ENCODE data around the gene CD300LG. TPM values are rescaled to one million over a fixed set of nuclear protein-coding genes. Genes with fewer than 3 reads are reported as not detected.
"Not testable (repeated sequence)": the region's sequence is repeated elsewhere in the genome, so short reads cannot be mapped to it uniquely, and the experiment has no call there.

CD300LG gene
- total RNA-seq, 1 experiment from 2014 or later = not detected

DNA sequence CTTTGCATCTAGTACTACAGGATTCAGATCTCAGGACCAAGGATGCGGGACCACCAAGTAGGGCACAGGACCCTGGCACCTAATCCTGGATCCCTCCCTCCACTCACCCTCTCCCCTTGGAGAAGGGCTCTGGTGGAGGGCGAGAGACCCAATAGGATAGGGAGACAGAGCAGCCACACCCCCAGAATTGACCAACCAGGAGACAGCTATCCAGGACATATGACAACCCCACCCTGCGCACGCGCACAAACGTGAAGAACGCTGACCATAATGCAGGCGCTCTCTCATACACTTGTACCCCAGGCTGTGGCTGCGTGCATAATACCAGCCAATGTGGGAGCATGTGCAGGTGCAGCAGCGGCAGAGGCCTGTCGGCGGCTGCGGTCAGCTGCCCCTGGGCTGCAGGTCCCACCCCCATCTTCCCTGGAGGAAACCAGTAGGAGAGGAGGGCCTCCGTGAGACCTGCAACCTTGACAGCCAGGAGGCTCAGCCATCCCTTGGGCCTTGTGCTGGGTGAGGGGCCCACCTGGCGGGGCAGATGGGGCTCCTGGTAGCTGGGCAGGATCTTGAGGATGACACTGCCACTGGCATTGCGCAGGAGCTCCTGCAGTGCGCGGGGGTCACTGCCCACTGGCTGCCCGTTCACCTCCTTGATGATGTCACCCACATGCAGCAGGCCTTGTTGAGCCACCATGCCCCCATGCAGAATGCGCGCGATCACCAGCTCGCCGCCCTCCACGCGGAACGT, 35.0 kb downstream of the CD300LG start:
- no peaks in the 10 kb centered on the region for H3K27me3 ChIP-seq (ENCODE audit: low read length)
- DNase-seq = no peak
- H2AFZ ChIP-seq (ENCODE audit: low read length) = no peak overlapping the region
- H4K20me1 ChIP-seq (ENCODE audit: insufficient read depth, low read depth, low read length) = no peaks in the 10 kb centered on the region
- no peaks in the 10 kb centered on the region for H3K36me3 ChIP-seq (ENCODE audit: insufficient read depth, low read length)
- H3K4me3 ChIP-seq (ENCODE audit: low read length) = no peak overlapping the region
- no peaks in the 10 kb centered on the region for H3K9me3 ChIP-seq (ENCODE audit: low read length)
- H3K4me1 ChIP-seq (ENCODE audit: low read length) = peaks cover 11% of the 10 kb centered on the region
- no peak overlapping the region for H3K9ac ChIP-seq (ENCODE audit: low read length)
- no peaks in the 10 kb centered on the region for H3K79me2 ChIP-seq (ENCODE audit: low read length)
- H3K4me2 ChIP-seq (ENCODE audit: low read depth, low read length, poor library complexity, severe bottlenecking) = no peak overlapping the region
- H3K27ac ChIP-seq (ENCODE audit: low read length) = no peak overlapping the region
- no peaks in the 10 kb centered on the region for H3K9me2 ChIP-seq (replicated peaks; ENCODE audit: insufficient read depth, low read length)

DNA sequence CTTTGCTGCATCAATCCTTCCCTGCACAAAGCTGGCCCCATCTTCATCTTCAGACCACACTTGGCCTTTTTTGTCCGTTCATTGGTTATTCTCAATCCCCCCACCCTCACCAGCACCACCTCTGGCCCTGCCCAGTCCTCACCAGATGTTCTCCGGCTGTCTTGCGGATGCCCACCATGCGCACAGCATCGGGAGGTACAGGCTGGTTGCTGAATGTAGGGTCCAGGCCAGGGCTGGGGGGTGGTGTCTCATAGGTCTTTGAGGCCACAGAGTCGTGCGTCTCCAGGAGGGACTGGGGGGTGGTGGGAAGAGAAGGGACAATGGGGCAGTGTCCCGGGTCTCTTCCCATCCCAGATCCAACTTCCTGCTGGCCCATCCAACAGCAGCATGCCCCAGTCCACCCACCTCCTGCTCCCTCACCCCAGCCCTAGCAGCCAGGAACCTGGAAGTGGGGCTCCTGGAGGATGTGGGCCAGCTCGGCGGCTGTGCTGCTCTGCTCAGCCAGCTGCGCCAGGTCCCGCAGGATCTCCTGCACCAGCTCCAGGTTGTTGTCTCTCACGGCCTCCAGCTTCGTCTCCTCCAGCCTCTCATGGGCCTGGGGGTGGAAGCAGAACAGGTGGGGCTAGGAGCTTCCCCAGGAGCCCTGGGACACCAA, 35.9 kb downstream of the CD300LG start:
- no peaks in the 10 kb centered on the region for H3K36me3 ChIP-seq (ENCODE audit: insufficient read depth, low read length)
- no peak for DNase-seq
- H3K79me2 ChIP-seq (ENCODE audit: low read length) = no peaks in the 10 kb centered on the region
- no peak overlapping the region for H3K27ac ChIP-seq (ENCODE audit: low read length)
- no peaks in the 10 kb centered on the region for H3K9me2 ChIP-seq (replicated peaks; ENCODE audit: insufficient read depth, low read length)
- H3K9me3 ChIP-seq (ENCODE audit: low read length) = no peaks in the 10 kb centered on the region
- no peaks in the 10 kb centered on the region for H3K27me3 ChIP-seq (ENCODE audit: low read length)
- H3K4me3 ChIP-seq (ENCODE audit: low read length) = no peak overlapping the region
- H4K20me1 ChIP-seq (ENCODE audit: insufficient read depth, low read depth, low read length) = no peaks in the 10 kb centered on the region
- no peak overlapping the region for H3K4me2 ChIP-seq (ENCODE audit: low read depth, low read length, poor library complexity, severe bottlenecking)
- peaks cover 6% of the 10 kb centered on the region for H3K4me1 ChIP-seq (ENCODE audit: low read length)
- no peak overlapping the region for H2AFZ ChIP-seq (ENCODE audit: low read length)
- H3K9ac ChIP-seq (ENCODE audit: low read length) = no peak overlapping the region

- no peak for DNase-seq
- Histone ChIP-seq H3K27me3 (ENCODE audit: low read length) (no peaks in the 10 kb centered on the region), H3K27ac (ENCODE audit: low read length) (no peak overlapping the region), H3K9me3 (ENCODE audit: low read length) (no peaks in the 10 kb centered on the region), H3K79me2 (ENCODE audit: low read length) (no peaks in the 10 kb centered on the region), H3K9ac (ENCODE audit: low read length) (no peak overlapping the region), H3K4me2 (ENCODE audit: low read depth, low read length, poor library complexity, severe bottlenecking) (no peak overlapping the region), H3K4me3 (ENCODE audit: low read length) (no peak overlapping the region), H3K36me3 (ENCODE audit: insufficient read depth, low read length) (no peaks in the 10 kb centered on the region), H3K4me1 (ENCODE audit: low read length) (no peaks in the 10 kb centered on the region), H4K20me1 (ENCODE audit: insufficient read depth, low read depth, low read length) (no peaks in the 10 kb centered on the region), H2AFZ (ENCODE audit: low read length) (no peak overlapping the region), H3K9me2 (replicated peaks; ENCODE audit: insufficient read depth, low read length) (no peaks in the 10 kb centered on the region)
Measured at GRCh38 chr17:43888548-43888947, 41.6 kb downstream of the CD300LG start.

GRCh38 chr17:43890240-43890639, 43.3 kb downstream of the CD300LG start:
- H3K27ac ChIP-seq (ENCODE audit: low read length) = no peak overlapping the region
- H3K9ac ChIP-seq (ENCODE audit: low read length) = no peak overlapping the region
- no peak overlapping the region for H3K4me3 ChIP-seq (ENCODE audit: low read length)
- no peaks in the 10 kb centered on the region for H3K9me2 ChIP-seq (replicated peaks; ENCODE audit: insufficient read depth, low read length)
- no peaks in the 10 kb centered on the region for H4K20me1 ChIP-seq (ENCODE audit: insufficient read depth, low read depth, low read length)
- no peaks in the 10 kb centered on the region for H3K79me2 ChIP-seq (ENCODE audit: low read length)
- no peaks in the 10 kb centered on the region for H3K36me3 ChIP-seq (ENCODE audit: insufficient read depth, low read length)
- H3K4me2 ChIP-seq (ENCODE audit: low read depth, low read length, poor library complexity, severe bottlenecking) = no peak overlapping the region
- H3K9me3 ChIP-seq (ENCODE audit: low read length) = no peaks in the 10 kb centered on the region
- H3K4me1 ChIP-seq (ENCODE audit: low read length) = no peaks in the 10 kb centered on the region
- H2AFZ ChIP-seq (ENCODE audit: low read length) = no peak overlapping the region
- no peak for DNase-seq
- H3K27me3 ChIP-seq (ENCODE audit: low read length) = no peaks in the 10 kb centered on the region

- H3K4me2 ChIP-seq (ENCODE audit: low read depth, low read length, poor library complexity, severe bottlenecking) = no peak overlapping the region
- H3K4me1 ChIP-seq (ENCODE audit: low read length) = no peaks in the 10 kb centered on the region
- no peaks in the 10 kb centered on the region for H3K27me3 ChIP-seq (ENCODE audit: low read length)
- H3K9ac ChIP-seq (ENCODE audit: low read length) = no peak overlapping the region
- no peaks in the 10 kb centered on the region for H3K79me2 ChIP-seq (ENCODE audit: low read length)
- H3K27ac ChIP-seq (ENCODE audit: low read length) = no peak overlapping the region
- DNase-seq = no peak
- H3K36me3 ChIP-seq (ENCODE audit: insufficient read depth, low read length) = no peaks in the 10 kb centered on the region
- no peaks in the 10 kb centered on the region for H3K9me2 ChIP-seq (replicated peaks; ENCODE audit: insufficient read depth, low read length)
- no peak overlapping the region for H2AFZ ChIP-seq (ENCODE audit: low read length)
- no peaks in the 10 kb centered on the region for H3K9me3 ChIP-seq (ENCODE audit: low read length)
- no peak overlapping the region for H3K4me3 ChIP-seq (ENCODE audit: low read length)
- no peaks in the 10 kb centered on the region for H4K20me1 ChIP-seq (ENCODE audit: insufficient read depth, low read depth, low read length)
Measured at GRCh38 chr17:43891851-43892646, 45.1 kb downstream of the CD300LG start.

DNA sequence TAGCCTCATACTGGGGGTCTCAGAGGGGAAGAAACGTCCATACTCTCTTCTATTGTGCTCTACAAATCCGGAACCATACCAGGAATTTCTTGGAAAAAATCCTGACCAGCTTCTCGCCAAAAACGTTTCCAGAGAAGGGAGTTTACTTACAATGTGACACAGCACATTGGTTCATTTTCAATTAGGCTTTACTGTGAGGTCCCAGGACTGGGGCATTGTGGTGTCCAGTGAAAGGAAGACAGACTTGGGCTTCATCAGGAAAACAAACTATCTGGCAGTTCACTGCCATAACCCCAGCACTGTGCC, 45.6 kb downstream of the CD300LG start:
- H3K4me2 ChIP-seq (ENCODE audit: low read depth, low read length, poor library complexity, severe bottlenecking) = no peak overlapping the region
- H4K20me1 ChIP-seq (ENCODE audit: insufficient read depth, low read depth, low read length) = 0 out of 2 replicates have a peak, but pooled peaks cover 2% of the 10 kb centered on the region
- no peaks in the 10 kb centered on the region for H3K9me2 ChIP-seq (replicated peaks; ENCODE audit: insufficient read depth, low read length)
- H3K27me3 ChIP-seq (ENCODE audit: low read length) = no peaks in the 10 kb centered on the region
- no peak overlapping the region for H2AFZ ChIP-seq (ENCODE audit: low read length)
- H3K9ac ChIP-seq (ENCODE audit: low read length) = no peak overlapping the region
- H3K36me3 ChIP-seq (ENCODE audit: insufficient read depth, low read length) = no peaks in the 10 kb centered on the region
- no peak overlapping the region for H3K27ac ChIP-seq (ENCODE audit: low read length)
- no peaks in the 10 kb centered on the region for H3K4me1 ChIP-seq (ENCODE audit: low read length)
- H3K79me2 ChIP-seq (ENCODE audit: low read length) = no peaks in the 10 kb centered on the region
- H3K4me3 ChIP-seq (ENCODE audit: low read length) = no peak overlapping the region
- DNase-seq = no peak
- H3K9me3 ChIP-seq (ENCODE audit: low read length) = no peaks in the 10 kb centered on the region

DNA sequence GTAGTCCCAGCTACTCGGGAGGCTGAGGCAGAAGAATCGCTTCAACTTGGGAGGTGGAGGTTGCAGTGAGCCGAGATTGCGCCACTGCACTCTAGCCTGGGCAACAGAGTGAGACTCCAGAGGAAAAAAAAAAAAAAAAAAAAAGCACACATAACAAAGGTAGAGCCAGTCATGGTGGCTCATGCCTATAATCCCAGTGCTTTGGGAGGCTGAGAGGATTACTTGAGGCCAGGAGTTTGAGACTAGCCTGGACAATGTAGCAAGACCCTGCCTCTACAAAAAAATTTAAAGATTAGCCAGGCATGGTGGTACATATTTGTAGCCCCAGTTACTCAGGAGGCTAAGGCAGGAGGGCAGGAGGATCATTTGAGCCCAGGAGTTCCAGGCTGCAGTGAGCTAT, 47.5 kb downstream of the CD300LG start:
- H3K9me2 ChIP-seq (replicated peaks; ENCODE audit: insufficient read depth, low read length); H2AFZ ChIP-seq (ENCODE audit: low read length); H3K79me2 ChIP-seq (ENCODE audit: low read length); H3K27me3 ChIP-seq (ENCODE audit: low read length); H3K36me3 ChIP-seq (ENCODE audit: insufficient read depth, low read length); H3K4me2 ChIP-seq (ENCODE audit: low read depth, low read length, poor library complexity, severe bottlenecking); DNase-seq; H3K4me3 ChIP-seq (ENCODE audit: low read length); H3K9ac ChIP-seq (ENCODE audit: low read length); H3K4me1 ChIP-seq (ENCODE audit: low read length); H4K20me1 ChIP-seq (ENCODE audit: insufficient read depth, low read depth, low read length); H3K9me3 ChIP-seq (ENCODE audit: low read length); H3K27ac ChIP-seq (ENCODE audit: low read length): not testable (repeated sequence)

DNA sequence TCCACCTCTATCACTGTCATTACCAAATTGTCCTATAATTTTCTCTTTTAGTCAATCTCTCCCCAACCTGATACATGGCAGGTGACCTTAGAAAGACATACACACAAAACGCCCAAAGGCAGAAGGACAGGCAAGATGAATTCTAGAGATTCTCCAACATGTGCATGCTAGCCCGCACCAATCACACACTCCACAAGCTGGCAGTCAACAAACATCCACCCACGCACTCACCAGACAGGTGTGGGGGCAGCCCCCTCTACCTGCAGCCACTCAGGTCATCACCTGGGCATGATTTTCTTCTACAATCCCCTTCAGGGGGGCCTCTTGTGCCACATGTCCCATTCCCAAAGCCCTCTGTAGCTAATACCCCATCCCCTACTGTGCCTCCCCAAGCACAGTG, 50.9 kb downstream of the CD300LG start:
- Histone ChIP-seq H3K4me3 (ENCODE audit: low read length) (no peak overlapping the region), H3K27ac (ENCODE audit: low read length) (no peak overlapping the region), H3K36me3 (ENCODE audit: insufficient read depth, low read length) (no peaks in the 10 kb centered on the region), H3K9me2 (replicated peaks; ENCODE audit: insufficient read depth, low read length) (no peaks in the 10 kb centered on the region), H4K20me1 (ENCODE audit: insufficient read depth, low read depth, low read length) (0 out of 2 replicates have a peak, but pooled peaks cover 4% of the 10 kb centered on the region), H3K4me1 (ENCODE audit: low read length) (no peaks in the 10 kb centered on the region), H3K4me2 (ENCODE audit: low read depth, low read length, poor library complexity, severe bottlenecking) (no peak overlapping the region), H3K9me3 (ENCODE audit: low read length) (no peaks in the 10 kb centered on the region), H2AFZ (ENCODE audit: low read length) (no peak overlapping the region), H3K79me2 (ENCODE audit: low read length) (no peaks in the 10 kb centered on the region), H3K9ac (ENCODE audit: low read length) (no peak overlapping the region), H3K27me3 (ENCODE audit: low read length) (no peaks in the 10 kb centered on the region)
- DNase-seq = no peak

Data from Karpas-422 (cell line).